A549 (cell line): ENCODE measurements around the gene TAGAP. TPM values are rescaled to one million over a fixed set of nuclear protein-coding genes. Genes with fewer than 3 reads are reported as not detected.

Source experiments
- ATAC-seq, 2 experiments: fragments of 200-7000 bp in 1 of 2; fragments of >200 bp in 1 of 2; cut with Nextera tagmentation in 1 of 2; cut with Tn5 transposase in 1 of 2; 3 replicates each; pipeline versions ENCODE4 v1.8.0 to v1.9.1; 2018 to 2020; ENCODE audit warnings: mild to moderate bottlenecking in 1 of 2, moderate library complexity in 1 of 2
- CTCF ChIA-PET: fragments of 300-600 bp; sonication (Branson Sonifier 250); formaldehyde crosslinking; extraction: SDS; loops from one replicate; lab custom pipeline; 2021; ENCODE audit warnings: antibody characterized with exemption, inconsistent platforms; lab: Yijun Ruan, JAX
- POLR2A ChIA-PET: fragments of 350-600 bp; formaldehyde crosslinking; extraction: SDS; loops from one replicate; lab custom pipeline; 2021; ENCODE audit warnings: antibody characterized with exemption, inconsistent platforms; lab: Yijun Ruan, JAX
- DNase-seq, 2 experiments: peaks; one replicate each; pipeline versions ENCODE4 v3.0.0 to v3.0.0-alpha.2; 2011 to 2016; ENCODE audit warnings: low read depth in 1 of 2, low spot score in 1 of 2
- FAIRE-seq: peaks from 2 replicates; lab custom pipeline; 2011; peaks lifted over from hg19 to GRCh38; lab: Jason Lieb, UNC
- H3K27ac ChIP-seq, 2 experiments: fragments of >200 bp; sonication (Bioruptor Twin); formaldehyde crosslinking; 3 replicates each; pipeline ENCODE4 v1.5.1; 2016 to 2017
- H3K4me1 ChIP-seq: fragments of >200 bp; sonication (Bioruptor Twin); formaldehyde crosslinking; 3 replicates; pipeline ENCODE4 v1.6.1; 2016
- H3K4me2 ChIP-seq: fragments of >200 bp; sonication (Bioruptor Twin); formaldehyde crosslinking; 3 replicates; pipeline ENCODE4 v1.6.1; 2016
- H3K4me3 ChIP-seq: fragments of >200 bp; sonication (Bioruptor Twin); formaldehyde crosslinking; 3 replicates; pipeline ENCODE4 v1.5.1; 2016
- H3K9me3 ChIP-seq: fragments of >200 bp; sonication (Bioruptor Twin); formaldehyde crosslinking; 3 replicates; pipeline ENCODE4 v1.6.1; 2016
- ATOH8 ChIP-seq: fragments of 250-450 bp; sonication (Bioruptor Pico); IDR thresholded peaks from 2 replicates; pipeline ENCODE4 v1.5.0; 2020; ENCODE audit warnings: low read depth, mild to moderate bottlenecking, moderate library complexity
- BHLHE40 ChIP-seq: IDR thresholded peaks from 2 replicates; pipeline ENCODE4 v1.6.1; 2012; ENCODE audit warnings: low read depth, low read length, inconsistent platforms
- CBX2 ChIP-seq: fragments of 200-600 bp; sonication (generic); IDR thresholded peaks from 2 replicates; pipeline ENCODE4 v1.6.1; 2016; ENCODE audit warnings: low read depth, mild to moderate bottlenecking, borderline replicate concordance
- CBX8 ChIP-seq: fragments of 200-600 bp; sonication (generic); IDR thresholded peaks from 2 replicates; pipeline ENCODE4 v1.6.1; 2016
- CEBPB ChIP-seq, 2 experiments: fragments of >200 bp in 1 of 2; sonication (Bioruptor Twin) in 1 of 2; formaldehyde crosslinking in 1 of 2; IDR thresholded peaks; 2 replicates each; pipeline ENCODE4 v1.6.1; 2012 to 2016
- CHD2 ChIP-seq: fragments of 150-350 bp; IDR thresholded peaks from 2 replicates; pipeline ENCODE4 v1.6.1; 2014; ENCODE audit warnings: low read length; ENCODE audit not compliant: partially characterized antibody
- CHD4 ChIP-seq: fragments of 200-600 bp; sonication (generic); IDR thresholded peaks from 2 replicates; pipeline ENCODE4 v1.6.1; 2016; ENCODE audit warnings: antibody characterized with exemption, mild to moderate bottlenecking, borderline replicate concordance
- EHF ChIP-seq: fragments of 250-450 bp; sonication (Bioruptor Pico); IDR thresholded peaks from 2 replicates; pipeline ENCODE4 v1.5.0; 2020; ENCODE audit warnings: mild to moderate bottlenecking
- FOSB ChIP-seq: fragments of 250-450 bp; sonication (Bioruptor Pico); IDR thresholded peaks from 2 replicates; pipeline ENCODE4 v1.5.0; 2020; ENCODE audit warnings: mild to moderate bottlenecking, moderate library complexity
- FOSL2 ChIP-seq, 2 experiments: fragments of 450-650 bp in 1 of 2; fragments of >200 bp in 1 of 2; sonication (Bioruptor Twin) in 1 of 2; formaldehyde crosslinking; IDR thresholded peaks; 2 replicates each; pipeline versions ENCODE4 v1.5.0 to v1.6.1; 2016 to 2020; ENCODE audit warnings: mild to moderate bottlenecking in 1 of 2, moderate library complexity in 1 of 2
- FOXS1 ChIP-seq: fragments of 250-450 bp; sonication (Bioruptor Pico); IDR thresholded peaks from 2 replicates; pipeline ENCODE4 v1.5.0; 2020; ENCODE audit warnings: mild to moderate bottlenecking, moderate library complexity
- GATA3 ChIP-seq: IDR thresholded peaks from 2 replicates; pipeline ENCODE4 v1.6.1; 2012; ENCODE audit warnings: borderline replicate concordance
- HES2 ChIP-seq: fragments of >200 bp; sonication (Bioruptor Twin); formaldehyde crosslinking; IDR thresholded peaks from 2 replicates; pipeline ENCODE4 v1.6.1; 2016
- HEYL ChIP-seq: fragments of 250-450 bp; sonication (Bioruptor Pico); IDR thresholded peaks from 2 replicates; pipeline ENCODE4 v1.8.0; 2021; ENCODE audit warnings: mild to moderate bottlenecking, moderate library complexity
- HOXB13 ChIP-seq: fragments of 250-450 bp; sonication (Bioruptor Pico); IDR thresholded peaks from 2 replicates; pipeline ENCODE4 v1.5.0; 2020; ENCODE audit warnings: low read depth, mild to moderate bottlenecking, moderate library complexity
- JUNB ChIP-seq: fragments of >200 bp; sonication (Bioruptor Twin); formaldehyde crosslinking; IDR thresholded peaks from 2 replicates; pipeline ENCODE4 v1.6.1; 2016
- MAX ChIP-seq: IDR thresholded peaks from 2 replicates; pipeline ENCODE4 v1.6.1; 2012
- MAZ ChIP-seq: fragments of 150-350 bp; IDR thresholded peaks from 2 replicates; pipeline ENCODE4 v1.6.1; 2014; ENCODE audit warnings: antibody characterized with exemption, low read depth, low read length, borderline replicate concordance
- NPAS2 ChIP-seq: fragments of 250-450 bp; sonication (Bioruptor Pico); IDR thresholded peaks from 2 replicates; pipeline ENCODE4 v1.8.0; 2022; ENCODE audit warnings: mild to moderate bottlenecking, moderate library complexity, borderline replicate concordance
- NR3C1 ChIP-seq: fragments of >200 bp; sonication (Bioruptor Twin); formaldehyde crosslinking; IDR thresholded peaks from 3 replicates; pipeline ENCODE4 v1.6.1; 2017
- RARB ChIP-seq: fragments of 250-450 bp; sonication (Bioruptor Pico); IDR thresholded peaks from 2 replicates; pipeline ENCODE4 v1.8.0; 2021; ENCODE audit warnings: mild to moderate bottlenecking, moderate library complexity
- RCOR1 ChIP-seq: fragments of 150-350 bp; IDR thresholded peaks from 2 replicates; pipeline ENCODE4 v1.6.1; 2014; ENCODE audit warnings: antibody characterized with exemption, low read length, low read depth
- RNF2 ChIP-seq: fragments of 200-600 bp; sonication (generic); IDR thresholded peaks from 2 replicates; pipeline ENCODE4 v1.6.1; 2016; ENCODE audit warnings: low read depth, mild to moderate bottlenecking, antibody characterized with exemption, moderate library complexity, borderline replicate concordance
- SMC3 ChIP-seq: fragments of >200 bp; sonication (Bioruptor Twin); formaldehyde crosslinking; IDR thresholded peaks from 3 replicates; pipeline ENCODE4 v1.6.1; 2018; ENCODE audit warnings: inconsistent platforms
- SREBF2 ChIP-seq: fragments of 450-650 bp; IDR thresholded peaks from 2 replicates; pipeline ENCODE4 v1.6.1; 2014; ENCODE audit warnings: mild to moderate bottlenecking, moderate library complexity
- TFCP2L1 ChIP-seq: fragments of 250-450 bp; sonication (Bioruptor Pico); IDR thresholded peaks from 2 replicates; pipeline ENCODE4 v1.5.0; 2021; ENCODE audit warnings: mild to moderate bottlenecking
- WGBS: methylation state at CpG from one replicate; pipeline ENCODE4 v1.1.6; 2017; ENCODE audit errors: missing lambda C conversion rate; 5-methylcytosine and 5-hydroxymethylcytosine counted together
- polyA plus RNA-seq, 4 experiments: library from polyadenylated mRNA; depleted of rRNA in 3 of 4; stranded (reverse); fragments of >200 nt; fragmentation: RNase III in 1 of 4; extraction: RNeasy Plus Mini Kit Qiagen cat#74134 plus additional on column Dnase treatment in 1 of 4; gene quantifications; 2 replicates in 3 of 4; 3 replicates in 1 of 4; pipeline ENCODE4 v1.2.3, GENCODE V29; 2011 to 2017

TAGAP gene
- polyA plus RNA-seq, 2 of the 4 experiments (the other 2 are of a cell fraction) = not detected

- POLR2A ChIA-PET = no interaction called here
- TF ChIP-seq SREBF2 = no peak
- TF ChIP-seq NR3C1 = no peak
- no peak for TF ChIP-seq CHD2
- TF ChIP-seq RCOR1 = no peak
- no peak for TF ChIP-seq HEYL (CRISPR knock-in tag)
- TF ChIP-seq RNF2 = no peak
- no peak for TF ChIP-seq HOXB13 (CRISPR knock-in tag)
- TF ChIP-seq FOSB = no peak
- no peak for TF ChIP-seq SMC3
- TF ChIP-seq NPAS2 (CRISPR knock-in tag) = no peak
- no peak for TF ChIP-seq HES2
- Histone ChIP-seq H3K4me3 (no peak overlapping the region), H3K27ac (no peak overlapping the region), H3K4me2 (no peak overlapping the region), H3K4me1 (no peaks in the 10 kb centered on the region), H3K9me3 (no peaks in the 10 kb centered on the region)
- WGBS = 62% methylated on average over 3 of the region's 3 CpGs
- DNase-seq (no peak), ATAC-seq (no peak), FAIRE-seq (no peak)
- CTCF ChIA-PET = interaction anchor here (0.9 to 1.6 kb wide), 3 partner anchors 9 to 117 kb away, joined by 3 read pairs; no protein-coding TSS in a partner anchor
Measured at GRCh38 chr6:159017757-159018559, 26.8 kb downstream of the TAGAP start.

GRCh38 chr6:159014406-159014805 is 30.4 kb downstream of the TAGAP start:
- no peak overlapping the region for H3K27ac ChIP-seq
- no peak for TF ChIP-seq CBX8
- no peak for TF ChIP-seq FOXS1 (CRISPR knock-in tag)
- TF ChIP-seq MAX = no peak
- TF ChIP-seq TFCP2L1 (CRISPR knock-in tag) = no peak
- TF ChIP-seq MAZ = no peak
- TF ChIP-seq NR3C1 = no peak
- no peak for TF ChIP-seq NPAS2 (CRISPR knock-in tag)
- no peak for TF ChIP-seq EHF (CRISPR knock-in tag)
- TF ChIP-seq CBX2 = no peak
- TF ChIP-seq BHLHE40 = no peak
- no peak for TF ChIP-seq RARB (CRISPR knock-in tag)
- no peak for TF ChIP-seq CHD4
- TF ChIP-seq FOSL2 (IDR thresholded peaks at IDR 0.05) = no peak
- no peak for TF ChIP-seq FOSL2 (CRISPR knock-in tag; IDR thresholded peaks at IDR 0.05)
- TF ChIP-seq GATA3 = no peak
- TF ChIP-seq ATOH8 (CRISPR knock-in tag) = no peak
- TF ChIP-seq CEBPB (IDR thresholded peaks at IDR 0.05) = no peak
- no peak for TF ChIP-seq JUNB
- ATAC-seq (no peak), FAIRE-seq (no peak), DNase-seq (no peak)
- no peak overlapping the region for H3K4me2 ChIP-seq
- no peak overlapping the region for H3K4me3 ChIP-seq
- H3K9me3 ChIP-seq = no peaks in the 10 kb centered on the region
- POLR2A ChIA-PET = no interaction called here
- CTCF ChIA-PET = interaction anchor here (1.7 kb wide), 1 partner anchor 27 kb away, joined by 4 read pairs; no protein-coding TSS in a partner anchor
- no peaks in the 10 kb centered on the region for H3K4me1 ChIP-seq
